Measurements from ENCODE around the gene CFAP70. TPM values are rescaled to one million over a fixed set of nuclear protein-coding genes. Genes with fewer than 3 reads are reported as not detected.
A peak's percentile ranks its signal among the peaks of the same experiment; 100 is the strongest.

The CFAP70 gene
- total RNA-seq = 1.7 TPM
- 14.3 TPM for polyA plus RNA-seq
- long read RNA-seq, donor 1 = 0 reads
- long read RNA-seq, donor 2 = 0 reads
- long read RNA-seq, donor 3 = 0 reads
- long read RNA-seq, donor 4 = 0 reads
- long read RNA-seq, donor 5 = 0 reads
- long read RNA-seq, donor 6 = 0 reads
- long read RNA-seq, donor 7 = 0 reads
- long read RNA-seq, donor 8 = 0 reads
- long read RNA-seq, donor 9 = 0 reads
- long read RNA-seq, donor 10 = 0 reads

DNA sequence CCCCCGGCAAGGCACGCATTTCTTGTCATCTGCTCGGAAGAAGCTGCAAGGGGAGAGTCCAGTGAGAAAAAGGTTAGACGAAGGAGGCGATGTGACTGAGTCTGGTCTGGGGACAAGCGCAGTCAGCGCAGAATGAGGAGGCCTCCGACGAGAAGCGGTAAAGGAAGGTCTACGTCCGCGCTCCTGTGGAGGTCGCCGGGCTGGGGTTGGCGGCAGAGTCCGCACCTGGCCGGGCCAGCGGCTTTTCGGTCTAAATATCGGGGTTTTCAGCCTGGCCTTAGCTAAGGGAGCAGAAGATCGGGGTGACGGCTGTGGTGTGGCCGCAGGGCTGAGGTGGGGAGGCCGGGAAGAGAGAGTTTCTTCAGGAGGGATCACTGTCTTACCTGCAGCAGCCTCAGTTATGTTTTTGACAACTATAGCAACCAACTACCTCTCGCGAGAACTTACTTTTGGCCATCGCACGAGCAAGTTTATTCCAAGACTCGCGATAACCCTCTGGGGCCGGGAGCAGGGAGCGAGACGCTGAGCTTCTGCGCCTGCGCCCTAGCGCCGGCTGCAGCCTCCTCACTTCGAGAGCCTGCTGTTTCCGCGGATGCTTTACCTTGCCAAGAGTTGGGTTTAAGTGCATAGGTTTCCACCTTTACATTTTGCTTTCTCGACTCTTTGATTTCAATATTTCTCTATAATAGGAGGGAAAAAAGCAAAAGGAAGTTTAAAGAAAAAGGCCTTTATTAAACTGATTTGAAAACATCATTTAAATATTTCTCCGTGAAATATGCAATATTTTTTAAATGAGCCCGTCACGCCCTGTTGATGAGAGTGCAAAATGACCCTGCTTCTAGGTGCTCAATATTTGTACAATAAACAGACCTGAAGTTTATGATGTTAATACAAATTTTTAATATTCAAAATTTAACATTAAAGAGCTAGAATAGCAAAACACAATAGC lies at the start of gene CFAP70:
TSS of gene CFAP70 (minus strand) at position 534 of the 949 bp plus-strand sequence. CDS start 4,068 bp downstream, outside the sequence.
- peak; percentile 90 to 99 (median 96) for DNase-seq (ENCODE audit: low read depth in 6 of 9, low spot score in 9 of 9)
- H3K4me1 ChIP-seq (ENCODE audit: control insufficient read depth in 2 of 2, insufficient read depth in 2 of 2, low read length in 2 of 2) = peaks cover 0 to 11% of the 10 kb centered on the region in 2 donors
- H3K27me3 ChIP-seq (ENCODE audit: control insufficient read depth in 2 of 2, insufficient read depth in 1 of 2, low read length in 1 of 2) = peaks cover 0 to 2% of the 10 kb centered on the region in 2 donors
- no peaks in the 10 kb centered on the region for H3K9me3 ChIP-seq (ENCODE audit: control insufficient read depth in 2 of 2, insufficient read depth in 1 of 2, low read length in 1 of 2)
- H3K4me3 ChIP-seq (ENCODE audit: low read length in 2 of 2) = peak within 1 kb of the TSS; percentile 77
- 1% methylated on average over 45 of the region's 45 CpGs for WGBS
- peak within 1 kb of the TSS; percentile 43 to 69 for H3K27ac ChIP-seq (ENCODE audit: low read depth in 1 of 2, low read length in 1 of 2)
- H3K36me3 ChIP-seq (ENCODE audit: control insufficient read depth in 2 of 2, insufficient read depth in 2 of 2, low read length in 1 of 2) = no peaks in the 10 kb centered on the region

DNA sequence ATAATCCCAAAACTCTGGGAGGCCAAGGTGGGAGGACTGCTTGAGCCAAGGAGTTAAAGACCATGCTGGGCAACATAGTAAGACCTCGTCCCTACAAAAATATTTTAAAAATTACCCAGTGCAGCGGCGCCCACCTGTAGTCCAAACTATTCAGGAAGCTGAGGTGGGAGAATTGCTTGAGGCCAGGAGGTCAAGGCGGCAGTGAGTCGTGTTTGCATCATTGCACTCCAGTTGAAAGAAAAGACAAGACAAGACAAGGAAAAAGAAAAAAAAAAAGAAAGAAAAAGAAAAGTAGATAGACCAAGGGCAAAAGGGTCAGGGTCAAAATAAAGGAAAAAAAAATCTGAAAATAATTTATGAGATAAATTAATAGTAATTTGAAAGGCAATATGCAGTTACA lies 49.4 kb upstream of the CFAP70 start:
- peaks cover 4 to 6% of the 10 kb centered on the region in 2 donors for H3K4me1 ChIP-seq (ENCODE audit: control insufficient read depth in 2 of 2, insufficient read depth in 2 of 2, low read length in 2 of 2)
- WGBS = 98% methylated on average over 5 of the region's 5 CpGs
- DNase-seq (ENCODE audit: low read depth in 6 of 9, low spot score in 9 of 9) = no peak
- H3K36me3 ChIP-seq (ENCODE audit: control insufficient read depth in 2 of 2, insufficient read depth in 2 of 2, low read length in 1 of 2) = peaks cover 0 to 3% of the 10 kb centered on the region in 2 donors
- H3K4me3 ChIP-seq (ENCODE audit: low read length in 2 of 2) = no peak overlapping the region
- no peaks in the 10 kb centered on the region for H3K27me3 ChIP-seq (ENCODE audit: control insufficient read depth in 2 of 2, insufficient read depth in 1 of 2, low read length in 1 of 2)
- no peak overlapping the region for H3K27ac ChIP-seq (ENCODE audit: low read depth in 1 of 2, low read length in 1 of 2)
- H3K9me3 ChIP-seq (ENCODE audit: control insufficient read depth in 2 of 2, insufficient read depth in 1 of 2, low read length in 1 of 2) = no peaks in the 10 kb centered on the region

DNA sequence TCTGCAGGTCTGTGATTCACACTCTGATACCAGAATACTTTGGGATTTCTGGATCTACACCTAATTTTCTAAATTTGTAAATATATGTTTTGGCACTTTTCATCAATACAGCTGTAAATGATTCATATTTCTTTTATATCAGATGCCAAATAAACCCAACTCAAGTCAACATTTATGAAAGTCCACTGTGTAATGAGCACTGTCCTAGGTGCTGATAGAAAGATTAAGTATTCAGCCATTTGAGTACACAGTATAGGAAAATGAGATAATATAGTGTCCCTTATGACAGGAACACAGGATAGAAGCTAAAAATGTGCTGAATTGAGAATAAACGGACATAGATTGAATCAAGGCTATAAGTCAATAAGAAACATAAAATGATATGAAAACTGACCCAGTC lies 48.8 kb upstream of the CFAP70 start:
- H3K9me3 ChIP-seq (ENCODE audit: control insufficient read depth in 2 of 2, insufficient read depth in 1 of 2, low read length in 1 of 2) = no peaks in the 10 kb centered on the region
- peaks cover 0 to 3% of the 10 kb centered on the region in 2 donors for H3K36me3 ChIP-seq (ENCODE audit: control insufficient read depth in 2 of 2, insufficient read depth in 2 of 2, low read length in 1 of 2)
- no peak overlapping the region for H3K4me3 ChIP-seq (ENCODE audit: low read length in 2 of 2)
- H3K27ac ChIP-seq (ENCODE audit: low read depth in 1 of 2, low read length in 1 of 2) = no peak overlapping the region
- 98% methylated on average over 1 of the region's 1 CpG for WGBS
- no peaks in the 10 kb centered on the region for H3K27me3 ChIP-seq (ENCODE audit: control insufficient read depth in 2 of 2, insufficient read depth in 1 of 2, low read length in 1 of 2)
- no peak for DNase-seq (ENCODE audit: low read depth in 6 of 9, low spot score in 9 of 9)
- H3K4me1 ChIP-seq (ENCODE audit: control insufficient read depth in 2 of 2, insufficient read depth in 2 of 2, low read length in 2 of 2) = no peaks in the 10 kb centered on the region

- Histone ChIP-seq H3K27ac (ENCODE audit: low read depth in 1 of 2, low read length in 1 of 2) (no peak overlapping the region), H3K27me3 (ENCODE audit: control insufficient read depth in 2 of 2, insufficient read depth in 1 of 2, low read length in 1 of 2) (no peaks in the 10 kb centered on the region), H3K4me3 (ENCODE audit: low read length in 2 of 2) (no peak overlapping the region), H3K9me3 (ENCODE audit: control insufficient read depth in 2 of 2, insufficient read depth in 1 of 2, low read length in 1 of 2) (no peaks in the 10 kb centered on the region), H3K4me1 (ENCODE audit: control insufficient read depth in 2 of 2, insufficient read depth in 2 of 2, low read length in 2 of 2) (no peaks in the 10 kb centered on the region), H3K36me3 (ENCODE audit: control insufficient read depth in 2 of 2, insufficient read depth in 2 of 2, low read length in 1 of 2) (peaks cover 0 to 3% of the 10 kb centered on the region in 2 donors)
- 96% methylated on average over 5 of the region's 5 CpGs for WGBS
- no peak for DNase-seq (ENCODE audit: low read depth in 6 of 9, low spot score in 9 of 9)
These were observed 48.2 kb upstream of the CFAP70 start for GRCh38 chr10:73406846-73407245.

DNA sequence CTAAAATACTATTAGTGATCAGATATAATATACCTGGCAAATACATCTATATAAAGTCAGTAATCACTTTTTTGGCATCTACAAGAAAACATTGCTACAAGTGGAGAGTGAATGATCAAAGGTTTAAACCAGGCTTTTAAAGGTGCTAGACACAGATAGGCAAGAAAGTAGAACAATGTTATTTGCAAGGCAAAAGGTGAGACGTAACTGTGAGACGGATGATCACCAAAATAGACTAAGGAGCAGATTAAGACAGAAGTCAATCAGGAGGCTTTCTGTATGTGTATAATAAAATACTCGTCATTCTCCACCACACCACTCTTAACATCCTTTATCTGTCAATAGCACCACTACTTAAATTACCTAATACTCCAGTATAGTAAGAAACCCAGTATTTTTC lies 46.9 kb upstream of the CFAP70 start:
- 96% methylated on average over 3 of the region's 3 CpGs for WGBS

GRCh38 chr10:73404690-73405089 lies 46.0 kb upstream of the CFAP70 start:
- WGBS = 98% methylated on average over 9 of the region's 9 CpGs
- no peak for DNase-seq (ENCODE audit: low read depth in 6 of 9, low spot score in 9 of 9)
- peaks cover 0 to 3% of the 10 kb centered on the region in 2 donors for H3K36me3 ChIP-seq (ENCODE audit: control insufficient read depth in 2 of 2, insufficient read depth in 2 of 2, low read length in 1 of 2)
- H3K9me3 ChIP-seq (ENCODE audit: control insufficient read depth in 2 of 2, insufficient read depth in 1 of 2, low read length in 1 of 2) = no peaks in the 10 kb centered on the region
- no peak overlapping the region for H3K27ac ChIP-seq (ENCODE audit: low read depth in 1 of 2, low read length in 1 of 2)
- H3K27me3 ChIP-seq (ENCODE audit: control insufficient read depth in 2 of 2, insufficient read depth in 1 of 2, low read length in 1 of 2) = no peaks in the 10 kb centered on the region
- no peak overlapping the region for H3K4me3 ChIP-seq (ENCODE audit: low read length in 2 of 2)
- no peaks in the 10 kb centered on the region for H3K4me1 ChIP-seq (ENCODE audit: control insufficient read depth in 2 of 2, insufficient read depth in 2 of 2, low read length in 2 of 2)

More for the DNA sequence above, 46.9 kb upstream of the CFAP70 start:
- Histone ChIP-seq H3K27me3 (ENCODE audit: control insufficient read depth in 2 of 2, insufficient read depth in 1 of 2, low read length in 1 of 2) (no peaks in the 10 kb centered on the region), H3K36me3 (ENCODE audit: control insufficient read depth in 2 of 2, insufficient read depth in 2 of 2, low read length in 1 of 2) (peaks cover 0 to 3% of the 10 kb centered on the region in 2 donors), H3K4me3 (ENCODE audit: low read length in 2 of 2) (no peak overlapping the region), H3K27ac (ENCODE audit: low read depth in 1 of 2, low read length in 1 of 2) (no peak overlapping the region), H3K9me3 (ENCODE audit: control insufficient read depth in 2 of 2, insufficient read depth in 1 of 2, low read length in 1 of 2) (no peaks in the 10 kb centered on the region), H3K4me1 (ENCODE audit: control insufficient read depth in 2 of 2, insufficient read depth in 2 of 2, low read length in 2 of 2) (no peaks in the 10 kb centered on the region)
- no peak for DNase-seq (ENCODE audit: low read depth in 6 of 9, low spot score in 9 of 9)

GRCh38 chr10:73401636-73402035 lies 43.0 kb upstream of the CFAP70 start:
- no peak overlapping the region for H3K27ac ChIP-seq (ENCODE audit: low read depth in 1 of 2, low read length in 1 of 2)
- H3K4me3 ChIP-seq (ENCODE audit: low read length in 2 of 2) = no peak overlapping the region
- H3K9me3 ChIP-seq (ENCODE audit: control insufficient read depth in 2 of 2, insufficient read depth in 1 of 2, low read length in 1 of 2) = no peaks in the 10 kb centered on the region
- peaks cover 10 to 13% of the 10 kb centered on the region in 2 donors for H3K36me3 ChIP-seq (ENCODE audit: control insufficient read depth in 2 of 2, insufficient read depth in 2 of 2, low read length in 1 of 2)
- WGBS = 99% methylated on average over 6 of the region's 6 CpGs
- H3K27me3 ChIP-seq (ENCODE audit: control insufficient read depth in 2 of 2, insufficient read depth in 1 of 2, low read length in 1 of 2) = no peaks in the 10 kb centered on the region
- no peak for DNase-seq (ENCODE audit: low read depth in 6 of 9, low spot score in 9 of 9)
- H3K4me1 ChIP-seq (ENCODE audit: control insufficient read depth in 2 of 2, insufficient read depth in 2 of 2, low read length in 2 of 2) = no peaks in the 10 kb centered on the region

DNA sequence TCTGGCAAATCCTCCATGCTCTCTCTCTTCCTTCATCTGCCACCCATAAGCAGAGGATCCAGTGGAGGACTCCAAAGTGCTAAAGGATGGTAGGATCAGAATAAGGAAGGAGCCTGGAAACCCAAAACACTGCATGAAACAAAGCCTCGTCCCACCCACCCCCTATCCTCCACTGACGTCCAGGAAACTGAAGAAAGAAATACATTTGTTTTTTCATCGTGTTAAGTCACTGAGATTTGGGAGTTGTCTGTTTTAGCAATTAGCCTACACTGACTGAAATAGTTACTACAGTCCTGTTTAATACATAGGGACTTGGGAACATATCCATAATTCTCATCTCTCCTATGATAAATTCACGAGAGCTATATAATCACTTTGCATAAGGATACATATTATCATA lies 40.4 kb upstream of the CFAP70 start:
- H3K27ac ChIP-seq (ENCODE audit: low read depth in 1 of 2, low read length in 1 of 2) = no peak overlapping the region
- no peaks in the 10 kb centered on the region for H3K4me1 ChIP-seq (ENCODE audit: control insufficient read depth in 2 of 2, insufficient read depth in 2 of 2, low read length in 2 of 2)
- H3K9me3 ChIP-seq (ENCODE audit: control insufficient read depth in 2 of 2, insufficient read depth in 1 of 2, low read length in 1 of 2) = no peaks in the 10 kb centered on the region
- H3K4me3 ChIP-seq (ENCODE audit: low read length in 2 of 2) = no peak overlapping the region
- H3K27me3 ChIP-seq (ENCODE audit: control insufficient read depth in 2 of 2, insufficient read depth in 1 of 2, low read length in 1 of 2) = no peaks in the 10 kb centered on the region
- 81% methylated on average over 4 of the region's 4 CpGs for WGBS
- peaks cover 18 to 27% of the 10 kb centered on the region in 2 donors for H3K36me3 ChIP-seq (ENCODE audit: control insufficient read depth in 2 of 2, insufficient read depth in 2 of 2, low read length in 1 of 2)
- no peak for DNase-seq (ENCODE audit: low read depth in 6 of 9, low spot score in 9 of 9)

GRCh38 chr10:73398024-73398423 lies 39.4 kb upstream of the CFAP70 start:
- H3K27me3 ChIP-seq (ENCODE audit: control insufficient read depth in 2 of 2, insufficient read depth in 1 of 2, low read length in 1 of 2) = no peaks in the 10 kb centered on the region
- H3K4me1 ChIP-seq (ENCODE audit: control insufficient read depth in 2 of 2, insufficient read depth in 2 of 2, low read length in 2 of 2) = no peaks in the 10 kb centered on the region
- H3K9me3 ChIP-seq (ENCODE audit: control insufficient read depth in 2 of 2, insufficient read depth in 1 of 2, low read length in 1 of 2) = no peaks in the 10 kb centered on the region
- DNase-seq (ENCODE audit: low read depth in 6 of 9, low spot score in 9 of 9) = no peak
- no peak overlapping the region for H3K27ac ChIP-seq (ENCODE audit: low read depth in 1 of 2, low read length in 1 of 2)
- H3K4me3 ChIP-seq (ENCODE audit: low read length in 2 of 2) = no peak overlapping the region
- WGBS = 97% methylated on average over 6 of the region's 6 CpGs
- H3K36me3 ChIP-seq (ENCODE audit: control insufficient read depth in 2 of 2, insufficient read depth in 2 of 2, low read length in 1 of 2) = peaks cover 18 to 27% of the 10 kb centered on the region in 2 donors
